Raji (cell line): ENCODE data around the gene PAK6.

Experiments used
- POLR2A ChIP-seq: IDR thresholded peaks from 2 replicates; pipeline ENCODE4 v1.6.1; 2011; ENCODE audit warnings: low read depth, low read length, control low read depth; ENCODE audit not compliant: insufficient read depth

The PAK6 gene

DNA sequence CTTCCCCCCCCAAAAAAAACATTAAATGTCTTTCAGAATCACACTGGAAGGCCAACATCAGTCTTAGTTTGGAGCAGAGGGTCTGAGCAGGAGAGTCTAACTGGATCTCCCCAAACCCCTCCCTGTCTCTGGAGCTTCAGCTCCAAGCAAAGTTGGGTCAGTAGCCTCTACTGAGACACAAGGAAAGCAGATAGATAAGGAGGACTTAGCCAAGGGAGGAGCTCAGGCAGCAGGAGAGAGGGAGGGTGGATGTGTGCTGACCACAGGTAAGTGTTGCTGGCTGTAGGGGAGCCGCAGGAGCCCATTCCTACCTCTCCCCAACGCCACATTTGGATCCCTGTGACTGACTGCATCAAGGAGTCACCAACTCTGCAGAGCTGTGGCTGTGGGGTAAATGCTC is 61.9 kb downstream of the PAK6 start:
- no peak for TF ChIP-seq POLR2A

DNA sequence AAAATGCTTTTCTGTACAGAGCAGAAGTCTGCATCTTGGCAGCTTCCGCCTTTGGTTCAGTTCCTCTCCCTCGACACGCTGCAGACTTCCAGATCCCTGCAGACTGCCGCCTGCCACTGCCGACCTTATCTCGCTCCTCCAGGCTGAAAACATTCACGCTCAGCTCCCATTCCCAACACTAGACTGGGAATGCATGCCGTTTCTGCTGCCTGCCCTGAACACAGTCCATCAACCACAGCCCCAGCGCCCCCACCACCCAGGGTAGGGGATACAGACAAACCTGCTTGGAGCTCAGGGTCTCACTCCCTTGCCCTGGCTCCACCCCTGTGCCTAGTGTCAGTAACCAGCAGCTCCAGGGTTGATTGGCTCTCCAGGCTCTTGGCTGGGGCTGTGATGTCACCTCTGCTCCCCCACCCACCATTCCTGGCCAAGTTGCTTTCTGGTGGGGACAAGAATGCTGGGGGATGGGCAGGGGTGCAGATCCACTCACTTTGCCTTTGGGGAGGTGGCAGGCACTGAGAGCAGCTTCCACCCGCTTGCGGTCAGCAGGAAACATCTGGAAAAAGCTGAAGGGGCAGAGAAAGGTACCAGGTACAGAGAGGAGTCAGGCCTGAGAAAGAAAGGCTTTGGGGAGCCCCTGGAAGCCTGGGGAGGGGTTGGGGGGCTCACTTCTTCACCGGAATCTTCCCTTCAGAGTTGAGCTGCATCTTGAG is 62.8 kb downstream of the PAK6 start:
- no peak for TF ChIP-seq POLR2A

- no peak for TF ChIP-seq POLR2A
Measured at GRCh38 chr15:40302288-40302886, 63.5 kb downstream of the PAK6 start.

- no peak for TF ChIP-seq POLR2A
Measured at GRCh38 chr15:40302981-40303380, 64.1 kb downstream of the PAK6 start.

DNA sequence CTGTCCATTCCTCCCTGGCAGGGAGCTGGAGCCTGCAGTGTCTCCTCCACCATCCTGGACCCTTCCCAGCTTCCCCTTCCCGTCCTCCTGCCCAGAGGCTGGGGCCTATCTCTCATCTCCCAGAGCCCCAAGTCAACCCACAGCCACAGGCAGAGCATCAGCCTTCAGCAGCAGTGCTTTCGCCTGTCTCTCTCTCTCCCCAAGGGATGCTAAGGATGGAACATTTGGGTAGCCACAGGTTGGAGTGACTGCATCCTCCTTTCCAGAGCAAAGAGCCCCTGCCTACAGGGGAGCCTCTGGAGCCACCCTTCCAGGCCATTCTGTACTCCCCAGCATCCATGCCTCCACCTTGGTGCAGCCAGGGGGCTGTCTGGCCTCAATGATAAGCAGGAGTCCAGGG is 64.7 kb downstream of the PAK6 start:
- no peak for TF ChIP-seq POLR2A

- no peak for TF ChIP-seq POLR2A
Measured at GRCh38 chr15:40305281-40305680, 66.4 kb downstream of the PAK6 start.

DNA sequence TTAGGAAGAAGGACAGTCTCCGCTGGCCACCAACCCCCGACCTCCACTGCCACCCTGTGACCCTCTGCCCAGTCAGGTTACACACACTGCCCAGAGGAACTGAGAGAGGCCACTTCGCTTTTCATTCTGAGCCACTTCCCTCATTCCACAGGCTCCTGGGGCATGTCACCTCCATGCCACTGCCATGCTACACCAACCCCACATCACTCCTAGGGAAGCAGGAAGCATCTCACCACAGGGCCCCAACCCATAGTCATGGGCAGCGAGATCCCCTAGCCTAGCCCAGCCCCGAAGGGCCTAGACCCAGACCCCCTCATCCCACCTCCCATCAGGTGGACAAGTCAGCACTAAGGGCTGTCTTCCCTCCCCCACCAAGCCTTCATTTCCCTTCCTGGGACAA is 67.5 kb downstream of the PAK6 start:
- no peak for TF ChIP-seq POLR2A

DNA sequence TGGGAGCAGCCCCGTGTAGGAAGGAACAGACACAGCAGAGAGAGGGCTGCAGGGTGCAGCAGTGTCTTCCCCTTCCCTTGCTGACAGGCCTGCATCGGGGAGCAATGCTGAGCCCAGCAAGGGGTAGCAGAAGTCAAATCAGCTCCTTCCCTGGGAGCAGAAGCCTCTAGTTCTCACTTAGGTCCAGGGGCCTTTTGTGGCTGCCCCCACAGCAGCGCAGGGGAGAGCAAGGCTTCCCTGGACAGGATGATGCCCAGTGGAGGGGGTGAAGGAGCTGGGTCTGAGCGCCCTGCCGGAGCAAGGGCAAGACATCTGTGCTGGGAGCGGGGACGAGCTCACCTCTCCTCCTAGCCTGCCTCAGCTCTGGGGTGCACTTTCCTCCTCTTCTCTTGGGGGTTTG is 68.0 kb downstream of the PAK6 start:
- no peak for TF ChIP-seq POLR2A

DNA sequence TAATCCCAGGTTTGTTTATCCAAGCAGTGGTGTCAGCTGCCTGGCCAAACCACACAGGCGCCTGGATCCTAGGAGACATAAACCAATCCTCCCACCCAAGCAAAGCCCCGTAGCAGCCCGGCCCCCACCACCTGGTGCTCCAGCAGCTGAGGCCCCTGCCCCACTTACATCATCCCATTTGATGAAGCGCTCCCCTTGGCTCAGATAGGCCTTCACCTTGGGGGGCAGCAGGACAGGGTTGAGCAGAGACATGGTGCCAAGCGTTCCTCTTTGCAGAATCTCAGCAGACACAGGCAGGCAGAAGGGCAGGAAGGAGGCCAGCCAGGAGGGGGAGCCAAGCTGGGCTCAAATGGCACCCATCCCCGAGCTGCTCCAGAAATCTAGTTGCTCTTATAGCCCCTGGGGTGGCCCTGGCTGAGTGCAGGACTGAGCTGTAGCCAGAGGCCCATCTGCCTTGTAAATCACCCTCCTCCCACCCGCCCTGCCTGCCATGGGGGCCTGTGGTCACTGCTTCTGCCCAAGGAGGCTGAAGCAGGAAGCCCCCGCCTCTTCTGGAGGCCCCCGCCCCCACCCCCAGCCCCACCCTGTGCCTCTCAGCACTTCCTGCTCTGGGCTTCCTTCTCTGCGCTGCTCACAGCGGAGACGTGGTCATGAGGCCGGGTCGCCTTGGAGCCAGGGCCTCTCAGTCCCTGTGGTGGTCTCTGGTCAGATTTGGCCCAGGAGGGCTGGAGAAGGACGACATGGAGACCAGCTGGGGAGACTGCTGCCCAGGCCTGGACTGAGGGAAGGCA is 68.8 kb downstream of the PAK6 start, which contains the start of gene PLCB2:
PLCB2 (minus strand) TSS at position 515 of the 791 bp plus-strand sequence; CDS start at position 252, 263 bp downstream.
- TF ChIP-seq POLR2A: peak; percentile 52

GRCh38 chr15:40309344-40309862 is 70.5 kb downstream of the PAK6 start:
- no peak for TF ChIP-seq POLR2A

GRCh38 chr15:40310001-40310959 is 71.4 kb downstream of the PAK6 start:
- no peak for TF ChIP-seq POLR2A

- no peak for TF ChIP-seq POLR2A
Measured at GRCh38 chr15:40310993-40311392, 72.1 kb downstream of the PAK6 start.

DNA sequence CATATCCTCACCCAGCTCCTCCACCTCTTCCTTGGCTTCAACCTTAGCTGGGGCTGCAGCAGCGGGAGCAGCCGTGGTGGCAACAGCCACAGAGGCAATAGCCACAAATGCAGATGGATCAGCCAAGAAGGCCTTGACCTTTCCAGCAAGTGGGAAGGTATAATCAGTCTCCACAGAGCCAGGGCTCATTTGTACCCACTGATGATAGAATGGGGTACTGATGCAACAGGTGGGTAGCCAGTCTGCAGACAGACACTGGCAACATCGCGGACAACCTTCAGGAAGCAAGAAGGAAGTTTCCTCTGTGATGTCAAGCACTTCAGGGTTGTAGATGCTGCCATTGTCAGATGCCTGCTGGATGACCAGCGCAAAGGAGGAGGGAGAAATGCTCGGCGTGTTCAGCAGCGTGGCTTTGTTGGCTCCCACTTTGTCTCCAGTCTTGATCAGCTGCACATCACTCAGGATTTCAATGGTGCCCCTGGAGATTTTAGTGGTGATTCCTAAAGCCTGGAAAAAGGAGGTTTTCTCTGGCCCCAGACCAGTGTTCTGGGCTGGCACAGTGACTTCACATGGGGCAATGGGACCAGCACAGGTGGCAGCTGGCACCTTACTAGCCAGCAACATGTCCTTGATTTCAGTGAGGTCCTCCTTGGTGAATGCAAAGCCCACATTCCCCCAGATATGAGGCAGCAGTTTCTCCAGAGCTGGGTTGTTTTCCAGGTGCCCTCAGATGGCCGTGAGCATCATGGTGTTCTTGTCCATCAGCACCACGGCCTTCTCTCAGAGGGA is 73.7 kb downstream of the PAK6 start:
- no peak for TF ChIP-seq POLR2A
